HEK293 (cell line): ENCODE measurements around the gene CD84.

Experiments
- CTCF ChIA-PET: fragments of 350-600 bp; formaldehyde crosslinking; extraction: SDS; loops from one replicate; lab custom pipeline; 2021; ENCODE audit warnings: antibody characterized with exemption; lab: Yijun Ruan, JAX
- POLR2A ChIA-PET: fragments of 300-600 bp; formaldehyde crosslinking; extraction: SDS; loops from one replicate; lab custom pipeline; 2020; ENCODE audit warnings: antibody characterized with exemption, inconsistent platforms; lab: Yijun Ruan, JAX
- H3K27ac ChIP-seq: fragments of 200-500 bp; sonication (Bioruptor generic); 2 replicates; pipeline ENCODE4 v1.5.1; 2014; ENCODE audit warnings: low read depth, low read length, control low read depth, inconsistent platforms; ENCODE audit errors: extremely low read depth
- H3K36me3 ChIP-seq, 2 experiments: fragments of 200-500 bp in 1 of 2; sonication (Bioruptor generic) in 1 of 2; 1 replicate in 1 of 2; 2 replicates in 1 of 2; pipeline ENCODE4 v1.5.1; 2014 to 2017; ENCODE audit warnings: inconsistent platforms in 2 of 2, low read length in 2 of 2; ENCODE audit not compliant: control insufficient read depth in 2 of 2, insufficient read depth in 1 of 2
- H3K4me1 ChIP-seq: fragments of 200-500 bp; sonication (Bioruptor generic); 2 replicates; pipeline ENCODE4 v1.5.1; 2014; ENCODE audit warnings: mild to moderate bottlenecking, low read length, inconsistent platforms; ENCODE audit not compliant: control insufficient read depth, insufficient read depth
- H3K4me3 ChIP-seq: 2 replicates; pipeline ENCODE4 v1.5.1; 2011; ENCODE audit warnings: low read depth, mild to moderate bottlenecking, control low read depth, low read length, moderate library complexity
- H3K9me3 ChIP-seq: fragments of 200-500 bp; sonication (Bioruptor generic); 2 replicates; pipeline ENCODE4 v1.5.1; 2014; ENCODE audit warnings: low read depth, low read length, inconsistent platforms; ENCODE audit not compliant: control insufficient read depth, insufficient read depth
- GFI1B ChIP-seq: fragments of 450-650 bp; formaldehyde crosslinking; IDR thresholded peaks from 2 replicates; pipeline ENCODE4 v1.5.1; 2016; ENCODE audit warnings: missing biosample characterization, missing genetic modification characterization
- IKZF3 ChIP-seq: fragments of 450-650 bp; IDR thresholded peaks from 2 replicates; pipeline ENCODE4 v1.5.0; 2018; ENCODE audit warnings: missing biosample characterization, mild to moderate bottlenecking, missing genetic modification characterization, moderate library complexity
- KLF16 ChIP-seq: fragments of 450-650 bp; formaldehyde crosslinking; IDR thresholded peaks from 2 replicates; pipeline ENCODE4 v1.5.1; 2017; ENCODE audit warnings: missing biosample characterization, missing genetic modification characterization
- ZBTB7A ChIP-seq: fragments of 450-650 bp; formaldehyde crosslinking; IDR thresholded peaks from 2 replicates; pipeline ENCODE4 v1.5.1; 2016; ENCODE audit warnings: low read depth, missing biosample characterization, missing genetic modification characterization
- ZNF133 ChIP-seq: fragments of 450-650 bp; formaldehyde crosslinking; IDR thresholded peaks from 2 replicates; pipeline ENCODE4 v1.5.1; 2016; ENCODE audit warnings: missing biosample characterization, missing genetic modification characterization
- ZNF155 ChIP-seq: fragments of 450-650 bp; formaldehyde crosslinking; IDR thresholded peaks from 2 replicates; pipeline ENCODE4 v1.5.1; 2016; ENCODE audit warnings: missing biosample characterization, missing genetic modification characterization
- ZNF175 ChIP-seq: fragments of 450-650 bp; formaldehyde crosslinking; IDR thresholded peaks from 2 replicates; pipeline ENCODE4 v1.5.1; 2016; ENCODE audit warnings: missing biosample characterization, missing genetic modification characterization
- ZNF266 ChIP-seq: fragments of 450-650 bp; formaldehyde crosslinking; IDR thresholded peaks from 2 replicates; pipeline ENCODE4 v1.5.1; 2016; ENCODE audit warnings: missing biosample characterization, missing genetic modification characterization, low read depth
- ZNF341 ChIP-seq: fragments of 450-650 bp; formaldehyde crosslinking; IDR thresholded peaks from 2 replicates; pipeline ENCODE4; 2016; ENCODE audit warnings: low read depth, missing biosample characterization, missing genetic modification characterization
- ZNF354C ChIP-seq: fragments of 450-650 bp; formaldehyde crosslinking; IDR thresholded peaks from 2 replicates; pipeline ENCODE4 v1.5.1; 2016; ENCODE audit warnings: missing biosample characterization, missing genetic modification characterization, low read depth, borderline replicate concordance
- ZNF423 ChIP-seq: fragments of 450-650 bp; formaldehyde crosslinking; IDR thresholded peaks from 2 replicates; pipeline ENCODE4 v1.5.1; 2016; ENCODE audit warnings: missing biosample characterization, missing genetic modification characterization
- ZNF530 ChIP-seq: fragments of 450-650 bp; formaldehyde crosslinking; IDR thresholded peaks from 2 replicates; pipeline ENCODE4 v1.5.1; 2016; ENCODE audit warnings: low read depth, missing biosample characterization, missing genetic modification characterization
- ZNF544 ChIP-seq: fragments of 450-650 bp; formaldehyde crosslinking; IDR thresholded peaks from 2 replicates; pipeline ENCODE4 v1.5.0; 2017; ENCODE audit warnings: missing biosample characterization, missing genetic modification characterization
- ZNF585B ChIP-seq: fragments of 450-650 bp; formaldehyde crosslinking; IDR thresholded peaks from 2 replicates; pipeline ENCODE4 v1.5.1; 2016; ENCODE audit warnings: missing biosample characterization, missing genetic modification characterization
- ZNF624 ChIP-seq: fragments of 450-650 bp; formaldehyde crosslinking; IDR thresholded peaks from 2 replicates; pipeline ENCODE4 v1.5.1; 2017; ENCODE audit warnings: missing biosample characterization, missing genetic modification characterization
- ZNF658 ChIP-seq: fragments of 450-650 bp; formaldehyde crosslinking; IDR thresholded peaks from 2 replicates; pipeline ENCODE4; 2016; ENCODE audit warnings: missing biosample characterization, missing genetic modification characterization
- ZNF76 ChIP-seq: fragments of 450-650 bp; formaldehyde crosslinking; IDR thresholded peaks from 2 replicates; pipeline ENCODE4; 2016; ENCODE audit warnings: low read depth, missing biosample characterization, missing genetic modification characterization, borderline replicate concordance
- ZSCAN23 ChIP-seq: fragments of 450-650 bp; formaldehyde crosslinking; IDR thresholded peaks from 2 replicates; pipeline ENCODE4 v1.5.1; 2016; ENCODE audit warnings: missing biosample characterization, missing genetic modification characterization
- TF ChIP-seq, protein P1 (sequence below): fragments of 450-650 bp; formaldehyde crosslinking; IDR thresholded peaks from 2 replicates; pipeline ENCODE4 v1.5.1; 2017; ENCODE audit warnings: missing biosample characterization, missing genetic modification characterization
- TF ChIP-seq, protein P2 (sequence below): fragments of 450-650 bp; IDR thresholded peaks from 2 replicates; pipeline ENCODE4 v1.5.1; 2018; ENCODE audit warnings: missing biosample characterization, mild to moderate bottlenecking, missing genetic modification characterization
- TF ChIP-seq, protein P3 (sequence below): fragments of 450-650 bp; formaldehyde crosslinking; IDR thresholded peaks from 2 replicates; pipeline ENCODE4 v1.5.1; 2016; ENCODE audit warnings: missing biosample characterization, missing genetic modification characterization

The CD84 gene

DNA sequence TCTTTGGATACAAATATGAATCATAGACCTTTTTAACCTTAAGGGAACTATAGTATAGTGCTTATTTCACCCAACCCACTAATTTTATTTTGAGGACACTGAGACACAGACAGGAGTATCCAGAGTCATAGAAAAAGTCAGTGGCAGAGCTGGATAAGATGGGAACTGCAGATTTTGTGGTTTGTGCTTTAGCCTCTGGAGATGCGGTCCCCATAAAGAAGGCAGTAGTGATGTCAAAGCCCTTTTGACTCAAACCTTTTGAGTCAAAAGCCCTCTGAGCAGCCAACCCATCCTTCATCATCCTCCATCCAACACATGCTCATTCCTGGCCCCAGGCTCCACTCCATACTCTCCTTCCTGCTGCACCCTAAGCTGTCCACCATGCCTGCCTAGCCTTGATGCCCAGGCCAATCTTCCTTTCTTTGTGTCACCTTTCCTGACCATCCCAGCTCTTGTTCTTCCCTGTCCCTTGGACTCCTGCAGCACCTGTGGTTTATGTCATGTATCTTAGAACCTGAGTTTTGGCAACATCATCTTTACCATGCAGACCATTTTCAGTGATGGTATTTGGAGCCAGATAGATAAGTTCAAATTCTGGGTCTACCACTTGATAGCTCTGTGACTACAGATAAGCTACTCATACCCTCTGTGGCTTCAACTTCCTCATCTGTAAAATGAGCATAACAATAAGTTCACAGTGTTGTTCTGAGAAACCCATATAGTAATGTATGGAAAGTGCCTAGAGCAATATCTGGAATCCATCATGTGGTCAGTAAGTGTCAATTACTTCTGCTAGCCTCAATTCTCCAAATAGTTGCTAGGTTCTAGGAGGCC is 47.4 kb upstream of the CD84 start:
- Histone ChIP-seq H3K4me3 (no peak overlapping the region), H3K9me3 (no peaks in the 10 kb centered on the region), H3K36me3 (no peaks in the 10 kb centered on the region), H3K27ac (no peak overlapping the region), H3K4me1 (no peaks in the 10 kb centered on the region)
- TF ChIP-seq, protein P1, sequence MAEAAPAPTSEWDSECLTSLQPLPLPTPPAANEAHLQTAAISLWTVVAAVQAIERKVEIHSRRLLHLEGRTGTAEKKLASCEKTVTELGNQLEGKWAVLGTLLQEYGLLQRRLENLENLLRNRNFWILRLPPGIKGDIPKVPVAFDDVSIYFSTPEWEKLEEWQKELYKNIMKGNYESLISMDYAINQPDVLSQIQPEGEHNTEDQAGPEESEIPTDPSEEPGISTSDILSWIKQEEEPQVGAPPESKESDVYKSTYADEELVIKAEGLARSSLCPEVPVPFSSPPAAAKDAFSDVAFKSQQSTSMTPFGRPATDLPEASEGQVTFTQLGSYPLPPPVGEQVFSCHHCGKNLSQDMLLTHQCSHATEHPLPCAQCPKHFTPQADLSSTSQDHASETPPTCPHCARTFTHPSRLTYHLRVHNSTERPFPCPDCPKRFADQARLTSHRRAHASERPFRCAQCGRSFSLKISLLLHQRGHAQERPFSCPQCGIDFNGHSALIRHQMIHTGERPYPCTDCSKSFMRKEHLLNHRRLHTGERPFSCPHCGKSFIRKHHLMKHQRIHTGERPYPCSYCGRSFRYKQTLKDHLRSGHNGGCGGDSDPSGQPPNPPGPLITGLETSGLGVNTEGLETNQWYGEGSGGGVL (tag by site-specific recombination) = no peak
- TF ChIP-seq ZNF658 (tag by site-specific recombination) = no peak
- TF ChIP-seq ZNF175 (tag by site-specific recombination) = no peak
- TF ChIP-seq, protein P2, sequence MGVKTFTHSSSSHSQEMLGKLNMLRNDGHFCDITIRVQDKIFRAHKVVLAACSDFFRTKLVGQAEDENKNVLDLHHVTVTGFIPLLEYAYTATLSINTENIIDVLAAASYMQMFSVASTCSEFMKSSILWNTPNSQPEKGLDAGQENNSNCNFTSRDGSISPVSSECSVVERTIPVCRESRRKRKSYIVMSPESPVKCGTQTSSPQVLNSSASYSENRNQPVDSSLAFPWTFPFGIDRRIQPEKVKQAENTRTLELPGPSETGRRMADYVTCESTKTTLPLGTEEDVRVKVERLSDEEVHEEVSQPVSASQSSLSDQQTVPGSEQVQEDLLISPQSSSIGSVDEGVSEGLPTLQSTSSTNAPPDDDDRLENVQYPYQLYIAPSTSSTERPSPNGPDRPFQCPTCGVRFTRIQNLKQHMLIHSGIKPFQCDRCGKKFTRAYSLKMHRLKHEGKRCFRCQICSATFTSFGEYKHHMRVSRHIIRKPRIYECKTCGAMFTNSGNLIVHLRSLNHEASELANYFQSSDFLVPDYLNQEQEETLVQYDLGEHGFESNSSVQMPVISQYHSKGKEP (tag by site-specific recombination) = no peak
- TF ChIP-seq, protein P3, sequence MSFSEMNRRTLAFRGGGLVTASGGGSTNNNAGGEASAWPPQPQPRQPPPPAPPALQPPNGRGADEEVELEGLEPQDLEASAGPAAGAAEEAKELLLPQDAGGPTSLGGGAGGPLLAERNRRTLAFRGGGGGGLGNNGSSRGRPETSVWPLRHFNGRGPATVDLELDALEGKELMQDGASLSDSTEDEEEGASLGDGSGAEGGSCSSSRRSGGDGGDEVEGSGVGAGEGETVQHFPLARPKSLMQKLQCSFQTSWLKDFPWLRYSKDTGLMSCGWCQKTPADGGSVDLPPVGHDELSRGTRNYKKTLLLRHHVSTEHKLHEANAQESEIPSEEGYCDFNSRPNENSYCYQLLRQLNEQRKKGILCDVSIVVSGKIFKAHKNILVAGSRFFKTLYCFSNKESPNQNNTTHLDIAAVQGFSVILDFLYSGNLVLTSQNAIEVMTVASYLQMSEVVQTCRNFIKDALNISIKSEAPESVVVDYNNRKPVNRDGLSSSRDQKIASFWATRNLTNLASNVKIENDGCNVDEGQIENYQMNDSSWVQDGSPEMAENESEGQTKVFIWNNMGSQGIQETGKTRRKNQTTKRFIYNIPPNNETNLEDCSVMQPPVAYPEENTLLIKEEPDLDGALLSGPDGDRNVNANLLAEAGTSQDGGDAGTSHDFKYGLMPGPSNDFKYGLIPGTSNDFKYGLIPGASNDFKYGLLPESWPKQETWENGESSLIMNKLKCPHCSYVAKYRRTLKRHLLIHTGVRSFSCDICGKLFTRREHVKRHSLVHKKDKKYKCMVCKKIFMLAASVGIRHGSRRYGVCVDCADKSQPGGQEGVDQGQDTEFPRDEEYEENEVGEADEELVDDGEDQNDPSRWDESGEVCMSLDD (tag by site-specific recombination) = no peak
- TF ChIP-seq ZNF76 (tag by site-specific recombination) = no peak
- no peak for TF ChIP-seq ZNF155
- no peak for TF ChIP-seq IKZF3 (tag by site-specific recombination)
- no peak for TF ChIP-seq ZNF354C (tag by site-specific recombination)
- TF ChIP-seq ZNF133 (tag by site-specific recombination) = no peak
- TF ChIP-seq ZNF530 (tag by site-specific recombination) = no peak
- no peak for TF ChIP-seq GFI1B (tag by site-specific recombination)
- CTCF ChIA-PET = interaction anchor here (0.7 kb wide), 1 partner anchor 54 kb away, joined by 5 read pairs; no protein-coding TSS in a partner anchor
- POLR2A ChIA-PET = no interaction called here

DNA sequence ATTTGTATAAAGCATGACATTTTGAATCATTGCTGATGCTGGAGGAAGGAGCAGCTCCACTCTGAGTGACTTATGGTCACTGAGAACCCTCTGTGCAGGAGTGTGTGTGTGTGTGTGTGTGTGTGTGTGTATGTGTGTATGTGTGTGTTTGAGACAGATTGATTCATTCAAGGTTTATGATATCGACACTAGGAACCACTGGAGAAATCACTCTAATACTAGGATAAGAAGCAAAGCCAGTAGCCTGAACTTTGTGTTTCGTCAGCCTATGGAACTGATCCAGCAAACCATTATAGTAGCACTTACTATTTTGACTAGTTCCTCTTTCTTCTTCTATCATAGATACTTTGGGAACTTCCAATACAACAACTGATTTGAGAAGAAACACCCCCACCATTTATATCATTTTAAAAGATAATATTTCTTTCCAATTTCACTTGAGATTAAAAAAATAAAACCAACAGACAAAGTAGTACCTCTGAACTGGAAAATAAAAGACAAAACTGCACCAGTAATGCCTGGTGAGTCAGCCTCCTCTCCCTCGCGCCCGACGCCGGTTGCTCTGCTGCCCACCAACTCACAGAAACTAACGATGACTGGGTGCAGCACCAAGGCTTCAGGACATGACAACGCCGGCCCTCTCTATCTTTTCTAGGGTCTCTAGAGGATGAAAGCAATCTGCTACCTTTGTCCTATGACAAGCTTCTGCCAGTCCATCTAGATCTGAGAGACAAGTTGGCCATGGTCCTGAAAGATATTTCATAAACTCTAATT is 46.6 kb upstream of the CD84 start:
- TF ChIP-seq ZNF266 (tag by site-specific recombination) (no peak), ZNF341 (tag by site-specific recombination) (no peak), ZNF423 (tag by site-specific recombination) (no peak), ZNF624 (tag by site-specific recombination) (no peak), ZNF585B (tag by site-specific recombination) (no peak), ZBTB7A (tag by site-specific recombination) (no peak), KLF16 (tag by site-specific recombination) (no peak), ZNF544 (tag by site-specific recombination) (no peak), ZSCAN23 (tag by site-specific recombination) (no peak)
- H3K36me3 ChIP-seq = no peaks in the 10 kb centered on the region
- CTCF ChIA-PET = interaction anchor here (0.5 to 0.7 kb wide), 2 partner anchors 90 to 365 kb away, joined by 3 to 6 read pairs; no protein-coding TSS in a partner anchor
- no peak overlapping the region for H3K27ac ChIP-seq
- H3K4me1 ChIP-seq = no peaks in the 10 kb centered on the region
- H3K4me3 ChIP-seq = no peak overlapping the region
- POLR2A ChIA-PET = no interaction called here
- H3K9me3 ChIP-seq = no peaks in the 10 kb centered on the region
